ENCODE data around the gene KLHDC1. TPM values are rescaled to one million over a fixed set of nuclear protein-coding genes. Genes with fewer than 3 reads are reported as not detected.
"Not testable (repeated sequence)": the region's sequence is repeated elsewhere in the genome, so short reads cannot be mapped to it uniquely, and the experiment has no call there.

The KLHDC1 gene
- total RNA-seq, 4 donors from 2014 or later = 1.7 to 19.9 (median 3.5) TPM

DNA sequence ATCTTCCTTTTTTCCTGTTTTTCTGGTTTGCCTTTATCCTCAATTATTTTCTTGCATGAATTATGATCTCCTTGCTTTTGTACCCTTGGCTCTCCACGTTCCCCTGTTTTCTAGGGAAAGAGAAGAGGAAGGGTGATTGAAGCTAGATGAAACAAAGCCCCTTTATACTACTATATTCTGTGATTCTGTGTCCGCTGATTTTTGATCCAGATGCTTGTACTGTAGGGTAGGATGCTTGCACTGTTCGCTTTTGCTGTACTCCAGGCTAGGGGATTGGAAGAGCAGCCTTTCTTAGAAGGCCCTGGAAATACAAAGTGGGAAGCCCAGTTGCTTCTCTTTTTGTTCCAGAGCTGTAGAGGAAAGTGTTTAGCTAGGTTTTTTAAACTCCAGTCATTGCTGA, 40.0 kb downstream of the KLHDC1 start:
- no peaks in the 10 kb centered on the region for H3K4me1 ChIP-seq
- 83% methylated on average over 3 of the region's 3 CpGs for WGBS
- DNase-seq (ENCODE audit: low spot score in 2 of 2) = no peak
- no peak overlapping the region for H3K4me3 ChIP-seq
- H3K27me3 ChIP-seq = no peaks in the 10 kb centered on the region
- no peaks in the 10 kb centered on the region for H3K9me3 ChIP-seq
- TF ChIP-seq POLR2A (IDR thresholded peaks at IDR 0.05) = no peak
- TF ChIP-seq, protein P1, sequence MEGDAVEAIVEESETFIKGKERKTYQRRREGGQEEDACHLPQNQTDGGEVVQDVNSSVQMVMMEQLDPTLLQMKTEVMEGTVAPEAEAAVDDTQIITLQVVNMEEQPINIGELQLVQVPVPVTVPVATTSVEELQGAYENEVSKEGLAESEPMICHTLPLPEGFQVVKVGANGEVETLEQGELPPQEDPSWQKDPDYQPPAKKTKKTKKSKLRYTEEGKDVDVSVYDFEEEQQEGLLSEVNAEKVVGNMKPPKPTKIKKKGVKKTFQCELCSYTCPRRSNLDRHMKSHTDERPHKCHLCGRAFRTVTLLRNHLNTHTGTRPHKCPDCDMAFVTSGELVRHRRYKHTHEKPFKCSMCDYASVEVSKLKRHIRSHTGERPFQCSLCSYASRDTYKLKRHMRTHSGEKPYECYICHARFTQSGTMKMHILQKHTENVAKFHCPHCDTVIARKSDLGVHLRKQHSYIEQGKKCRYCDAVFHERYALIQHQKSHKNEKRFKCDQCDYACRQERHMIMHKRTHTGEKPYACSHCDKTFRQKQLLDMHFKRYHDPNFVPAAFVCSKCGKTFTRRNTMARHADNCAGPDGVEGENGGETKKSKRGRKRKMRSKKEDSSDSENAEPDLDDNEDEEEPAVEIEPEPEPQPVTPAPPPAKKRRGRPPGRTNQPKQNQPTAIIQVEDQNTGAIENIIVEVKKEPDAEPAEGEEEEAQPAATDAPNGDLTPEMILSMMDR (IDR thresholded peaks at IDR 0.05) = no peak
- H3K36me3 ChIP-seq = peaks cover 43% of the 10 kb centered on the region
- H3K27ac ChIP-seq = no peak overlapping the region

DNA sequence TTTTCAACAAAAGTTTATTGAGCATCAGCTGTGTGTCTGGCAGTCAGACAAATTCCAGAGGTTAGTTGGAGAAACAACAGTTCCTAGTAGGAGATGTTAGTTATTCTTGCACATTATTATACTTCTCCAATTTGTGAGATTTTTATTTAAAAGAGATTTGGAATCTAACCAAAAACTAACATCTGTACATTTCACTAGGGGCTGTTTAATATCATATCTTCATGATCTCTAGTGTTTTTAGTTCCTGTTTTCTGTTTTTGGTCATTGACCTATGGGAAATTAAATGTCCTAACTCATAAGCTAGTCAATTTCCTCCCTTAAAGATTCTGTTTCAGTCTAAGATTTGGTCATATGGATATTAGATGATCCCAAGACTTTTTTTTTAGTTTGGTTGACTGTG, 40.9 kb downstream of the KLHDC1 start:
- H3K27me3 ChIP-seq = no peaks in the 10 kb centered on the region
- no peak for DNase-seq (ENCODE audit: low spot score in 2 of 2)
- no peak overlapping the region for H3K4me3 ChIP-seq
- no peaks in the 10 kb centered on the region for H3K9me3 ChIP-seq
- peaks cover 38% of the 10 kb centered on the region for H3K36me3 ChIP-seq
- H3K27ac ChIP-seq = no peak overlapping the region
- H3K4me1 ChIP-seq = no peaks in the 10 kb centered on the region
- no peak for TF ChIP-seq POLR2A (IDR thresholded peaks at IDR 0.05)
- no peak for TF ChIP-seq POLR2AphosphoS5 (IDR thresholded peaks at IDR 0.05)
- TF ChIP-seq EP300 (IDR thresholded peaks at IDR 0.05) = no peak
- TF ChIP-seq, protein P1 (IDR thresholded peaks at IDR 0.05) = no peak

DNA sequence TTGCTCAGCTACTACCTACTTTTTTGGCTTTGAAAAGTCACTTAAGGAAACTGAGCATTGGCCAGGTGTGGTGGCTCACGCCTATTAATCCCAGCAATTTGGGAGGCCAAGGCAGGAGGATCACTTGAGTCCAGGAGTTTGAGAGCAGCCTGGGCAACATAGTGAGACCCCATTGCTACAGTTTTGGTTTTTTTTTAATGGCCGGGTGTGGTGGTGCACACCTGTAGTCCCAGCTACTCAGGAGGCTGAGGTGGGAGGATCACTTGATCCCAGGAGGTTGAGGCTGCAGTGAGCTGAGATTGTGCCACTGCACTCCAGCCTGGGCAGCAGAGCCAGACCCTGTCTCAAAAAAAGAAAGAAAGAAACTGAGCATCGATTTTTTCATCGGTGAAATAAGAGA, 42.7 kb downstream of the KLHDC1 start:
- DNase-seq (ENCODE audit: low spot score in 2 of 2); H3K4me1 ChIP-seq; H3K27me3 ChIP-seq; H3K9me3 ChIP-seq; H3K4me3 ChIP-seq; H3K27ac ChIP-seq: not testable (repeated sequence)
- WGBS = 99% methylated on average over 4 of the region's 4 CpGs
- H3K36me3 ChIP-seq = peaks cover 37% of the 10 kb centered on the region

DNA sequence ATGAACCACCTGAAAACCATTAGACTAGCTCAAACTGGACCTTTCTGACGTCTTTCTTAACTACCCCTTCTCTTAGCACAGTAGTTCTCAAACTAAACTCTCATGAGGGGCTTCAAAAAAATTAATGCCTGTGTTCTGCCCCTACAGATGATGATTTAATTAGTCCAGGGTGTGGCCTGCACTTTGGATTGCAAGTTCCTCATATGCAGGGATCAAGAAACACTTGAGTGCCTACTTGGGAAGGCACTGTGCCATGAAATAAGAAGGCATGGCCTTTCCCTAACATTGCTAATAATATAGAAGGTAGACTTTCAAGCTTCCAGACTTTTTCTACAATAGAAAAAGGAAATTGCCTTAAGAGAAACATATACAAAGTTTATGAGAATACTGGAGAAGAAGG, 52.3 kb downstream of the KLHDC1 start:
- DNase-seq (ENCODE audit: low spot score in 2 of 2) = no peak
- 81% methylated on average over 1 of the region's 1 CpG for WGBS

DNA sequence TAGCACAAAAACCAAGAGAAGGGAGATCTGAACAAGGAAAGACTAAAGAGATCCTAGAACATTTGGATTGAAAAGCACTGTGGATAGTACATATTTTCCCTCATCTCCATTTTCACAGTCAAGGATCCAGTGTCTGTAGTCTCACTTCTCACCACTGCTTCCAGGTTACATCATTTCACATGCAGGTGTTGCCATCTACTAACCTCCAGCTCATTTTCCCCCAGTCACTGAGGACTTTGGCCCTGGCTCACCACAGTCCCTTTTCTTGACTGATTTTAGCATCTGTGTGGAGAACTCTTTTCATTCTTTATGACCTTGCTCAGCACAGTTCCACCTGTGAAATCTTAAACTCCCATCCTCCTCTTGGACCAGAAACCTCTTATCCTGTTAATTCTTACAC, 53.6 kb downstream of the KLHDC1 start:
- not testable (repeated sequence) for DNase-seq (ENCODE audit: low spot score in 2 of 2); H3K4me3 ChIP-seq; H3K9me3 ChIP-seq; H3K27me3 ChIP-seq; H3K27ac ChIP-seq; H3K4me1 ChIP-seq
- peaks cover 47% of the 10 kb centered on the region for H3K36me3 ChIP-seq

More for the DNA sequence above, 52.3 kb downstream of the KLHDC1 start:
- no peak overlapping the region for H3K27ac ChIP-seq
- no peaks in the 10 kb centered on the region for H3K4me1 ChIP-seq
- H3K27me3 ChIP-seq = no peaks in the 10 kb centered on the region
- H3K9me3 ChIP-seq = no peaks in the 10 kb centered on the region
- no peak for TF ChIP-seq POLR2AphosphoS5 (IDR thresholded peaks at IDR 0.05)
- no peak for TF ChIP-seq POLR2A (IDR thresholded peaks at IDR 0.05)
- TF ChIP-seq, protein P1 (IDR thresholded peaks at IDR 0.05) = no peak
- no peak for TF ChIP-seq EP300 (IDR thresholded peaks at IDR 0.05)
- peaks cover 60% of the 10 kb centered on the region for H3K36me3 ChIP-seq
- H3K4me3 ChIP-seq = no peak overlapping the region

DNA sequence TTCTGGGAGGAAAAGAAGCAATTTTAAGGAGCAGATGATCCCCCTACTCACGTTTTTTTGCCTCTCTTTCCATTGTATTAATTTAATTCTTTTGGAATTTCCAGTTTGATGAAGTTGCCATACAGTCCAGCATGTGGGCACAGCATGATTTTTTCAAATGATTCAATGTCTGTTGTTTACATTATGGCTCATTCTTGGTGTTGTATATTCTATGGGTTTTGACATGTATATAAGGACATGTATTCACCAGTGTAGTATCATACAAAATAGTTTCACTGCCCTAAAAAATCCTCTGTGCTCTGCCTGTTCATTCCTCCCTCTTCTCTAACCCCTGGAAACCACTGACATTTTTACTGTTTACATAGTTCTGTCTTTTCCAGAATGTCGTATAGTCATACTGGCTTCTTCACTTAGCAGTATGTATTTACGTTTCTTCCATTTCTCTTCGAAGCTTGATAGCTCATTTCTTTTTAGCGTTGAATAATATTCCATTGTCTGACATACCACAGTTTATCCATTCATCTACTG, 61.7 kb downstream of the KLHDC1 start:
- Histone ChIP-seq H3K4me1 (no peaks in the 10 kb centered on the region), H3K9me3 (no peaks in the 10 kb centered on the region), H3K36me3 (peaks cover 4% of the 10 kb centered on the region), H3K27me3 (no peaks in the 10 kb centered on the region), H3K27ac (no peak overlapping the region), H3K4me3 (no peak overlapping the region)
- WGBS = 84% methylated on average over 5 of the region's 5 CpGs
- DNase-seq (ENCODE audit: low spot score in 2 of 2) = no peak
- TF ChIP-seq, protein P1 (IDR thresholded peaks at IDR 0.05) = no peak
- TF ChIP-seq POLR2AphosphoS5 (IDR thresholded peaks at IDR 0.05) = no peak
- TF ChIP-seq EP300 (IDR thresholded peaks at IDR 0.05) = no peak
- TF ChIP-seq POLR2A (IDR thresholded peaks at IDR 0.05) = no peak

All from suprapubic skin (tissue), 4 donors.